IPS DF 4.7 (cell line): Measurements from ENCODE around the gene MINK1.

ENCODE experiments used
- DNase-seq: peaks from one replicate; pipeline ENCODE4 v3.0.0-alpha.2; 2013; ENCODE audit warnings: low spot score; ENCODE audit errors: extremely low read depth

The MINK1 gene

GRCh38 chr17:4870855-4871254 is 37.7 kb downstream of the MINK1 start:
- no peak for DNase-seq

- DNase-seq: no peak
Measured at GRCh38 chr17:4872786-4873185, 39.6 kb downstream of the MINK1 start.

- DNase-seq: no peak
Measured at GRCh38 chr17:4877089-4877488, 43.9 kb downstream of the MINK1 start.

- DNase-seq: no peak
Measured at GRCh38 chr17:4879601-4880000, 46.5 kb downstream of the MINK1 start.

GRCh38 chr17:4880857-4881256 is 47.7 kb downstream of the MINK1 start:
- DNase-seq: no peak

- DNase-seq: no peak
Measured at GRCh38 chr17:4881761-4882555, 48.8 kb downstream of the MINK1 start.

- DNase-seq: no peak
Measured at GRCh38 chr17:4884489-4884888, 51.3 kb downstream of the MINK1 start.

- no peak for DNase-seq
Measured at GRCh38 chr17:4886830-4887229, 53.7 kb downstream of the MINK1 start.

- no peak for DNase-seq
Measured at GRCh38 chr17:4887581-4887980, 54.4 kb downstream of the MINK1 start.

- DNase-seq: no peak
Measured at GRCh38 chr17:4891411-4892410, 58.6 kb downstream of the MINK1 start.

- DNase-seq: no peak
Measured at GRCh38 chr17:4892499-4893221, 59.5 kb downstream of the MINK1 start.

- DNase-seq: no peak
Measured at GRCh38 chr17:4893272-4893671, 60.1 kb downstream of the MINK1 start.

- DNase-seq: no peak
Measured at GRCh38 chr17:4893721-4894560, 60.8 kb downstream of the MINK1 start.

- DNase-seq: no peak
Measured at GRCh38 chr17:4895121-4895520, 62.0 kb downstream of the MINK1 start.

GRCh38 chr17:4895657-4896331 is 62.7 kb downstream of the MINK1 start:
- DNase-seq: no peak

GRCh38 chr17:4896332-4897197 is 63.4 kb downstream of the MINK1 start:
- DNase-seq: no peak

- DNase-seq: no peak
Measured at GRCh38 chr17:4897198-4897687, 64.1 kb downstream of the MINK1 start.

- DNase-seq: no peak
Measured at GRCh38 chr17:4897785-4898184, 64.6 kb downstream of the MINK1 start.

GRCh38 chr17:4898351-4898750 is 65.2 kb downstream of the MINK1 start:
- no peak for DNase-seq
